HEK293 (cell line): Measurements from ENCODE around the gene SHROOM3.

Experiments
- MEIS1 ChIP-seq: sonication (generic); formaldehyde crosslinking; IDR thresholded peaks from 2 replicates; pipeline ENCODE4 v1.8.1; 2022; ENCODE audit warnings: missing genetic modification reagents, mild to moderate bottlenecking, borderline replicate concordance
- PRDM1 ChIP-seq: fragments of 450-650 bp; formaldehyde crosslinking; IDR thresholded peaks from 2 replicates; pipeline ENCODE4; 2016; ENCODE audit warnings: missing biosample characterization, missing genetic modification characterization
- REPIN1 ChIP-seq: fragments of 450-650 bp; formaldehyde crosslinking; IDR thresholded peaks from 2 replicates; pipeline ENCODE4 v1.5.1; 2017; ENCODE audit warnings: missing biosample characterization, missing genetic modification characterization, low read depth
- TCF7L2 ChIP-seq: IDR thresholded peaks from 2 replicates; pipeline ENCODE4 v1.6.1; 2011; ENCODE audit warnings: low read depth, mild to moderate bottlenecking, inconsistent platforms, low read length, moderate library complexity, borderline replicate concordance
- ZBTB21 ChIP-seq: fragments of 450-650 bp; formaldehyde crosslinking; IDR thresholded peaks from 2 replicates; pipeline ENCODE4 v1.5.1; 2017; ENCODE audit warnings: missing biosample characterization, missing genetic modification characterization
- ZBTB7A ChIP-seq: fragments of 450-650 bp; formaldehyde crosslinking; IDR thresholded peaks from 2 replicates; pipeline ENCODE4 v1.5.1; 2016; ENCODE audit warnings: low read depth, missing biosample characterization, missing genetic modification characterization
- ZFP3 ChIP-seq: fragments of 450-650 bp; formaldehyde crosslinking; IDR thresholded peaks from 2 replicates; pipeline ENCODE4 v1.5.1; 2016; ENCODE audit warnings: low read depth, missing biosample characterization, missing genetic modification characterization
- ZFP37 ChIP-seq: fragments of 450-650 bp; formaldehyde crosslinking; IDR thresholded peaks from 2 replicates; pipeline ENCODE4 v1.5.1; 2016; ENCODE audit warnings: missing biosample characterization, missing genetic modification characterization
- ZNF19 ChIP-seq: fragments of 450-650 bp; formaldehyde crosslinking; IDR thresholded peaks from 2 replicates; pipeline ENCODE4; 2016; ENCODE audit warnings: missing biosample characterization, missing genetic modification characterization, low read depth
- ZNF37A ChIP-seq: fragments of 450-650 bp; IDR thresholded peaks from 2 replicates; pipeline ENCODE4 v1.5.1; 2018; ENCODE audit warnings: missing biosample characterization, missing genetic modification characterization
- ZNF670 ChIP-seq: fragments of 450-650 bp; formaldehyde crosslinking; IDR thresholded peaks from 2 replicates; pipeline ENCODE4 v1.5.1; 2016; ENCODE audit warnings: missing biosample characterization, missing genetic modification characterization, low read depth
- TF ChIP-seq, protein P1 (sequence below): fragments of 450-650 bp; formaldehyde crosslinking; IDR thresholded peaks from 2 replicates; pipeline ENCODE4 v1.5.1; 2016; ENCODE audit warnings: missing biosample characterization, missing genetic modification characterization
- TF ChIP-seq, protein P2 (sequence below): fragments of 450-650 bp; formaldehyde crosslinking; optimal IDR thresholded peaks from 2 replicates; pipeline ENCODE3; 2016; ENCODE audit warnings: missing biosample characterization, mild to moderate bottlenecking, missing genetic modification characterization

GRCh38 chr4:76441881-76442280 is 6.9 kb downstream of the SHROOM3 start:
- no peak for TF ChIP-seq MEIS1 (CRISPR knock-in tag)
- TF ChIP-seq REPIN1 (tag by site-specific recombination), result no peak
- TF ChIP-seq ZNF670 (tag by site-specific recombination), result no peak
- TF ChIP-seq ZBTB7A (tag by site-specific recombination), result no peak
- no peak for TF ChIP-seq TCF7L2
- no peak for TF ChIP-seq ZBTB21
- TF ChIP-seq ZNF37A, result no peak
- TF ChIP-seq, protein P1, sequence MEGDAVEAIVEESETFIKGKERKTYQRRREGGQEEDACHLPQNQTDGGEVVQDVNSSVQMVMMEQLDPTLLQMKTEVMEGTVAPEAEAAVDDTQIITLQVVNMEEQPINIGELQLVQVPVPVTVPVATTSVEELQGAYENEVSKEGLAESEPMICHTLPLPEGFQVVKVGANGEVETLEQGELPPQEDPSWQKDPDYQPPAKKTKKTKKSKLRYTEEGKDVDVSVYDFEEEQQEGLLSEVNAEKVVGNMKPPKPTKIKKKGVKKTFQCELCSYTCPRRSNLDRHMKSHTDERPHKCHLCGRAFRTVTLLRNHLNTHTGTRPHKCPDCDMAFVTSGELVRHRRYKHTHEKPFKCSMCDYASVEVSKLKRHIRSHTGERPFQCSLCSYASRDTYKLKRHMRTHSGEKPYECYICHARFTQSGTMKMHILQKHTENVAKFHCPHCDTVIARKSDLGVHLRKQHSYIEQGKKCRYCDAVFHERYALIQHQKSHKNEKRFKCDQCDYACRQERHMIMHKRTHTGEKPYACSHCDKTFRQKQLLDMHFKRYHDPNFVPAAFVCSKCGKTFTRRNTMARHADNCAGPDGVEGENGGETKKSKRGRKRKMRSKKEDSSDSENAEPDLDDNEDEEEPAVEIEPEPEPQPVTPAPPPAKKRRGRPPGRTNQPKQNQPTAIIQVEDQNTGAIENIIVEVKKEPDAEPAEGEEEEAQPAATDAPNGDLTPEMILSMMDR (tag by site-specific recombination), result no peak
- TF ChIP-seq ZFP37, result no peak
- no peak for TF ChIP-seq PRDM1 (tag by site-specific recombination)
- TF ChIP-seq, protein P2, sequence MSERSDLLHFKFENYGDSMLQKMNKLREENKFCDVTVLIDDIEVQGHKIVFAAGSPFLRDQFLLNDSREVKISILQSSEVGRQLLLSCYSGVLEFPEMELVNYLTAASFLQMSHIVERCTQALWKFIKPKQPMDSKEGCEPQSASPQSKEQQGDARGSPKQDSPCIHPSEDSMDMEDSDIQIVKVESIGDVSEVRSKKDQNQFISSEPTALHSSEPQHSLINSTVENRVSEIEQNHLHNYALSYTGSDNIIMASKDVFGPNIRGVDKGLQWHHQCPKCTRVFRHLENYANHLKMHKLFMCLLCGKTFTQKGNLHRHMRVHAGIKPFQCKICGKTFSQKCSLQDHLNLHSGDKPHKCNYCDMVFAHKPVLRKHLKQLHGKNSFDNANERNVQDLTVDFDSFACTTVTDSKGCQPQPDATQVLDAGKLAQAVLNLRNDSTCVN, result no peak
- no peak for TF ChIP-seq ZNF19 (tag by site-specific recombination)
- no peak for TF ChIP-seq ZFP3 (tag by site-specific recombination)
